Right lobe of liver (tissue), 4 donors: Measurements from ENCODE around the gene CACNA1C.

Experiments used
- POLR2A ChIP-seq: fragments of 450-650 bp; IDR thresholded peaks from one replicate; pipeline ENCODE4 v1.6.1; 2017; ENCODE audit warnings: antibody characterized with exemption, mild to moderate bottlenecking
- TF ChIP-seq, protein P1 (sequence below), 4 donors: fragments of 200-600 bp in 3 of 4; fragments of 450-650 bp in 1 of 4; IDR thresholded peaks; one replicate each; pipeline versions ENCODE4 v1.5.1 to v1.8.0; 2016 to 2022; ENCODE audit warnings: antibody characterized with exemption in 4 of 4, mild to moderate bottlenecking in 2 of 4
- donor health status: DM: no; HTN: no; CAD: no.
- donor health status: DM: no; HTN: no; CAD: no.
- donor health status: DM: no; HTN: yes; CAD: no.

DNA sequence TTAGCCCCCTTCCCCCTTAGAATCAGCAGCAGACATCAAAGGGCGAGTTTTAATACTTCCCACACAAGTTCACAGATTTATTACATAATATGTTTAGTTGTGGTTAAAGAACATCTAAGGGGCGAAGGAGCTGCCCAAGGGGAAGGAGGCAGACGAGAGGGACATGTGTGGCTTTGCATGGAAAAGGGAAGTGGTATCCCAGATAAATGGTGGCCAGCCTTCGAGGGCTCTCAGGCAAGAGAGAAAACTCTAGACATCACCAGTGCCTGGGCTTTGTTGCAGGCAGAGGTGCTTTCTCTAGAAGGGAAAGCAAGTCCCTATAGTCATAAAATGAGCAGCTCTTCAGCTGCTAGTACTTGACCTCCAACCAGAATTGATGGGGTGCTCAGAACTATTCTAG is 121.2 kb downstream of the CACNA1C start:
- TF ChIP-seq, protein P1, sequence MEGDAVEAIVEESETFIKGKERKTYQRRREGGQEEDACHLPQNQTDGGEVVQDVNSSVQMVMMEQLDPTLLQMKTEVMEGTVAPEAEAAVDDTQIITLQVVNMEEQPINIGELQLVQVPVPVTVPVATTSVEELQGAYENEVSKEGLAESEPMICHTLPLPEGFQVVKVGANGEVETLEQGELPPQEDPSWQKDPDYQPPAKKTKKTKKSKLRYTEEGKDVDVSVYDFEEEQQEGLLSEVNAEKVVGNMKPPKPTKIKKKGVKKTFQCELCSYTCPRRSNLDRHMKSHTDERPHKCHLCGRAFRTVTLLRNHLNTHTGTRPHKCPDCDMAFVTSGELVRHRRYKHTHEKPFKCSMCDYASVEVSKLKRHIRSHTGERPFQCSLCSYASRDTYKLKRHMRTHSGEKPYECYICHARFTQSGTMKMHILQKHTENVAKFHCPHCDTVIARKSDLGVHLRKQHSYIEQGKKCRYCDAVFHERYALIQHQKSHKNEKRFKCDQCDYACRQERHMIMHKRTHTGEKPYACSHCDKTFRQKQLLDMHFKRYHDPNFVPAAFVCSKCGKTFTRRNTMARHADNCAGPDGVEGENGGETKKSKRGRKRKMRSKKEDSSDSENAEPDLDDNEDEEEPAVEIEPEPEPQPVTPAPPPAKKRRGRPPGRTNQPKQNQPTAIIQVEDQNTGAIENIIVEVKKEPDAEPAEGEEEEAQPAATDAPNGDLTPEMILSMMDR (IDR thresholded peaks at IDR 0.05), result no peak
- no peak for TF ChIP-seq POLR2A
